Pulmonary artery endothelial cell (primary cell): ENCODE results near the gene TMEM151A. TPM values are rescaled to one million over a fixed set of nuclear protein-coding genes. Genes with fewer than 3 reads are reported as not detected.
A peak's percentile ranks its signal among the peaks of the same experiment; 100 is the strongest.
"Not testable (repeated sequence)": the region's sequence is repeated elsewhere in the genome, so short reads cannot be mapped to it uniquely, and the experiment has no call there.

Experiments used
- DNase-seq: peaks from one replicate; pipeline ENCODE4 v3.0.0-alpha.2; 2011; ENCODE audit warnings: low read depth, low spot score
- total RNA-seq: library from RNA; depleted of rRNA; stranded (reverse); fragments of >200 nt; gene quantifications from 2 replicates; pipeline ENCODE4 v1.2.3, GENCODE V29; 2014

Gene TMEM151A
- total RNA-seq, 1 donor from 2014 or later: not detected

DNA sequence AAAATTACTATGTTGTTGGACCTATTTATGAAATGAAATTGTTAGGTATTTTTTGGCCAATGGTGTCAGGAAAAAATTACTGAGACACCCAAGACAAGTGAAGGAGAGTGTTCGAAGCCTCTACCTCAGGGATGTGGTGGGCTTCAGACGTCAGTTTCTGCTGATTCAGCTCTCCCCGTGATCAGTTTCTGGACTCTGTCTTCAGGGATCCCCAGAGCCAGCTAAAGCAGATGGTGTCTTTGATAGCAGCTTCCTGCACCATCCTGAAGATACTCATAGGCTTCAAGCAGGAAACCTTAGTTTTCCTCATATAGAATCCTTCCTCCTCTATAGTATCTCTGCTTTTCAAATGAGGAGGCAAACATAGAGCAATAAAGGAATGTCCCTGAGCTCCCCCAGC, 17.8 kb downstream of the TMEM151A start:
- no peak for DNase-seq

DNA sequence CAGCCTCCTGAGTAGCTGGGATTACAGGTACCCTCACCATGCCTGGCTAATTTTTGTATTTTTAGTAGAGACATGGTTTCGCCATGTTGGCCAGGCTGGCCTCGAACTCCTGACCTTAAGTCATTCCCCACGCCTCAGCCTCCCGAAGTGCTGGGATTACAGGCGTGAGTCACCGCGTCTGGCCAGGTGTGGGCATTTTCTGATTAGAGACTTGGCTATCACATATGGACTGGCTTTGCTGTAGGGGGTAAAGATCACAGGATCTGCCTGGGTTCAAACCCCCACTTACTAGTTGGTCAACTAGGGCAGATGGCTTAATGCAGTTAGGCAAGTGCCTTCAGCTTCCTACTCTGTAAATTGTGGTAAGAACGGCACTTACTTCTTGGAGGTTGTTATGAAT, 18.6 kb downstream of the TMEM151A start:
- DNase-seq: no peak

DNA sequence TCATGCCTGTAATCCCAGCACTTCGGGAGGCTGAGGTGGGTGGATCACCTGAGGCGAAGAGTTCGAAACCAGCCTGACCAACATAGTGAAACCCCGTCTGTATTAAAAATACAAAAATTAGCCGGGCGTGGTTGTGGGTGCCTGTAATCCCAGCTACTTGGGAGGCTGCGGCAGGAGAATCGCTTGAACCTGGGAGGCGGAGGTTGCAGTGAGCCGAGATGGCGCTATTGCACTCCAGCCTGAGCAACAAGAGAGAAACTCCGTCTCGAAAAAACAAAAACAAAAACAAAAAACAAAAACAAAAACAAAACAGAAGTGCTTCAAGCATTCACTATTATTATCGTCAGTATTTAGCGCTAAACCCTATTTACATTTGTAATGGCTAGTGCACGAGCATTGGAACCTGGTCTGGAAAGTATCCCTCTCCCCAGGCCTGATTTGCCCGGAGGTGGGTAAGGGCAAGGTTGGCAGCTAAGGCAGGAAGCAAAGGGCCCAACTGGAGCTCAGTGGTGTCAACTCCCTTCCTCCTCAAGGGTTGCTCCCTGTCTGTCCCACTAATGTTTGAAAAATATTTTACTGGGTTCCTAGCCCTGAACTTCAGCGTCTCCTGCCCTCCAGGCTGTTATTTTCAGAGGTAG, 19.2 kb downstream of the TMEM151A start:
- DNase-seq: not testable (repeated sequence)

DNA sequence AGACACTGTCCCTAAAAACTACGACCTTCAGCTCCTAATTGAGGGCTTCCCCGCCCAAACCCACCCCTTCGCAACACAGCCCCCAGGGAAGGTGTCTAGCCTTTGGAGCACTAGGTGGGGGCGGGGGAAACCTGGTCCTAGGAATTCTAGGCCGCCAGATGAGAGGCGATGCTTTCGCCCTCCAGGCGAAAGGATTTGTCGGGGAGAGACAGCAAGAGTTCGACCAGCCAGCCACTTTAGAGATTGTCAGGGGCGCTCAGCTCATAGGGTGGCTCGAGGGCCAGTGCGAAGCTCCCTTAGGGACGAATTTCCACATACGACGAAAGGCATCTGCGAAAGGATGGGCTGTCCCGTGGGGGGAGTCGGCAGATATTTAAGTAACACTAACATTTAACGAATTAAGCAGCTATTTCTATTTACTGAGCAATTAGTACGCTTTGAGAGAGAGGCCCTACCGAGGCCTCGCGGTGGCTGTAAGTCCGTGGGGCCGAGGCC, 19.8 kb downstream of the TMEM151A start:
- no peak for DNase-seq

DNA sequence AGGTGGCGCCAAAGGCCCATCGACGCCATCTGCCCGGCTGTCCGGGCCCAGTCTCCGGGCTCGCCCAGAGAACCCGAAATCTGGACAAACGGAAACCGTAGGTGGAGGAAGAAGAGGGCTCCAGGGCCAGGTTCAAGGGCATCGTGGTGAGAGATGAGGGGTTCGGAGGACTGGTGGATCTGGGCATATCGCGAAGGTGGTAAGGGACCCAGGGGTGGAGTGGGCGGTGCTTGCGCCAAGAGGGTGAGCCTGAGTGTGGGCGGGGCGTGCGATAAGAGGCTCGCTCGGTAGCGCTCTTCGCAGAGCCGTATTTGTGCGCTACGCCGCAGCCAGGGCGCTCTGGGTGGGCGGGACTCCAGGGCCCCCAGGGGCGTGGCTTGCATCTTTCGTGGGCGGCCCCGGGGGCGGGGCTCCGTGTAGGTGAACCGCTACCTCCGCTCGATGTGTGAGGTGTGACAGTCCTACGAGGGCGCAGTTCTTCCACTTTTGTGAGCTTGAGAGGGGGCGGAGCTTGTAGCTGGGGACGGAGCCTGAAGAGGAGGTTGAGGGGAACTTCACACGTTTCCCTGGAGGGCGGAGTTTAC, 20.4 kb downstream of the TMEM151A start:
- peak; percentile 71 for DNase-seq

DNA sequence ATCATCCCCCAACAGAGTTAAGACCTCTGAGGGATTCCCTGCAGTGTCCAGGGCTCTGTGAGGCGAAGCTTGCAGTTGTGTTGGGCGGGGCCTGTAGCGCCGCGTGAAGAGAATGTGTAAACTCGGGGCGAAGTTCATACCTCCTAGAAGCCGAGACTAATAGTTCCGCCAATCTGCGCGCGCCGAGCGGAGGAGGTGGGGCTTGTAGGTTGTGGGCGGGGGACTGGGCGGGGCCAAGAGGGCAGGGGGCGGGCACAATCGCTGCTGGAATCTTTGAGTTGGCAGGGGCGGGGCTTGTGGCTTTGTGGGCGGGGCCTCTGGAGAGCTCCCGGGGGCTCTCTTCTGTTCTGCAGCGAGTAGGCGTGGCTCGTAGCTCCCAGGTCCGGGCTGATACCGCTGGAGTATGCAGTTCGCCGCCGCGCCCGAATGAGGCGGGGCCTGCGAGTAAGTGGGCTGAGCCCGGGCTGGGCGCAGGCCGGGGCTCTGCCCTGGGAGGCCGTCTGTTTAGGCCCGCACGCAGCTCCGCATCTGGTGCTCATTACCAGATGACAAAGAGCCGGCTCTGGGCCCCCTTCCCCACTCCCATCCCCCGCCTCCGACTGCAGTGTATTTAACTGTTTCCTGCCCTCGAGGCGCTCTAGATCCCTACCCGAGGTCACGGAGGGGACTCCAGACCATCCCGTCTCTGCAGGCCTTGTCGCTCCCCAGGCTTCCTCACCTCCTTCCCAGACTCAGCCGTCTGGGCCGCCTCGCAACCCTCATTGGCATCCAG, 21.0 kb downstream of the TMEM151A start:
- DNase-seq: peak; percentile 81

DNA sequence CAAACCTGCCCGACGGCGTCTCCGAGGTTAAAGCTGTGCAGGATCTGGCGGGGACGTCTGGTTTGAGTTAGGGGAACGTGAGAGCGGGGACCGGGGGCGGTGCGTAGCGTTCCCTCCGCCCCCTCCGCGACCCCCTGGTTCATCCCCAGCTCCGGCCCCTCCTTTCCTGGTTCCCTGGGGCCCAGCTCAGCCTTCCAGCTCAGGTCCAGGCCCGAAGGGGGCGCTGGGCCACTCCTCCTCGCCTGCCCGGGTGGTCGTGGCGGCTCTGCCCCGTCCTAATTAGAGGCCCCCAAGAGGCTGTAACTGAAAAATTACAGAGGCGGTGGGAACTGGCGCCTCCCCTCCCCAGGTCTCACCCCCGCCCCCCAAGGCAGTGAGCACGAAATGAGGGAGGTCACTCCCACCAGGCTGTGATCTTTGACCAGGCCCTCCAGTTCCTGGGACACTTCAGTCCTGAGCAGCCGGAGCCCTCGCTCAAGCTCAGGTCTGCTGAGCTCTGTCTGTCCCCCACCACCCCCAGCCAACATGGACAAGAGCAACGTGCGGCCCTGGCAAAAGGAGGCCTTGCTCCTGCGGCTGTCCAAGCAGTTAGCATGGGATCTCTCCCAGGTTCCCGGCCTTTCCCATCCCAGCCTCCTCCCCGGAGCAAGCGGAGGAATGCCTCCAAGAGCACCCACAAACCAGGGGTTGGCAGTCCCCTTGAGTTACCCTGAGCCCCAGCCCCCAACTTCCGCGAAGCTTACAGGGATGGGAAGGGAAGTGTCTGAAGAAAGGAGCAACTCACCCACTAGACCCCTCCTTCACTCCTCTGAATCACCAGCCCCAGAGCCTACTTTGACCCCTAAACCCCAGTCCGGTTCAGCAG, 21.9 kb downstream of the TMEM151A start:
- DNase-seq: no peak

DNA sequence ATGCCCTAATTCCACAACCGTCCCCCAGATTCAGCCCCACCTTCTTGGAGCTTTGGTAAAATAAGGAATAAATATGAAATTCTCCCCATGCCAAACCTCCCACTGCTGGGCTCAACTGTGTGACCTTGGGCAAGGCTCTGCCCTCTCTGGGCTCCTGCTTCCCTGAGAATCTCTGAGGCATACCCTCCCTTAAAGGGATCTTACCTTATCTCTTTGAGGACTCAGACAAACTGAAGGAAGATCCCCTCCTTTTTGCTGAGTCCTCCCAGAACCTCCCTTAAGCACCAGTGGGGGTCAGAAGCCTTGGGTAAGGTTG, 22.4 kb downstream of the TMEM151A start:
- DNase-seq: no peak

DNA sequence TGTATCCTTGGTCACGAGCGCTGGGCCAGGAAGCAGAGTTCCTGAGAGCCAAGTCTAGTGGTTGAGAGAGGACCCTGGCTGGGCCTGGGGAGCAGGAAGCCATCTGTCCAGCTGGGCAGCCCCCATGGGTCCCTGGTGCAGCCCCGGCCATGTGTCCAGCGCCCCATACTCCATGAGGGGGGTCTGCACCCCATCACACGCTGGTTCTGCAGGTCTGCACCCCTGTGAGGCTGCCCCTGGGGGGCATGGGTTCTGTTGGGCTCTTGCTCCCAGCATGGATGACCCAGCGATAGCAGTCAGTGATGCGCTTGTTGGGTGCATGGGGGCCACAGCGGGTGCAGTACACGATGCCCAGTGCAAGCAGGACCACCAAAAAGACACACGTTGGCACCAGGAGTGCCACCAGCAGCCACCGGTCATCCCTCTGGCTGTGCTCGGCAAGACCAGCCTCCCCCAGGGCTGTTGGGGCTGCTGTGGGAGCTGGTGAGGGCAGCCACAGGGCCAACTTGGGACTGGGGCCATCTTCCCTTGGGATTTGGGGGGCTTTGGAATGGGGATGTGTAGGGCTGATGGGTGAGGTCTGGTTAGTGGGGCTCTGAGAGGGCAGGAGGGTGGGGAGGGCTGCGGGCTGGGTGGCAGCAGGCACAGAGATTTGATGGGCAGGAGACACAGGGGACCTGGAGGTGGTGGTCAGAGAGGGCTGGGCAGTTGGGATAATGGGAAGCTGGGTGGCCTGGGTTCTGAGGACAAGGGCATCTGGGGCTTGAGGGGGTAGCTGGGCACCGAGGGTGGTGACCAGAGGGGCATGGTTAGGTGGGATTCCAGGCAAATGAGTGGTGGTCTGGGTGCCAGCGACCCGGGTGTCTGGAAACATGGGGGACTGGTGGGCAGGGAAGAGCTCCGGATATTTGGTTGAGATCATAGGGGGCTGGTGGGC, 23.1 kb downstream of the TMEM151A start:
- DNase-seq: no peak

DNA sequence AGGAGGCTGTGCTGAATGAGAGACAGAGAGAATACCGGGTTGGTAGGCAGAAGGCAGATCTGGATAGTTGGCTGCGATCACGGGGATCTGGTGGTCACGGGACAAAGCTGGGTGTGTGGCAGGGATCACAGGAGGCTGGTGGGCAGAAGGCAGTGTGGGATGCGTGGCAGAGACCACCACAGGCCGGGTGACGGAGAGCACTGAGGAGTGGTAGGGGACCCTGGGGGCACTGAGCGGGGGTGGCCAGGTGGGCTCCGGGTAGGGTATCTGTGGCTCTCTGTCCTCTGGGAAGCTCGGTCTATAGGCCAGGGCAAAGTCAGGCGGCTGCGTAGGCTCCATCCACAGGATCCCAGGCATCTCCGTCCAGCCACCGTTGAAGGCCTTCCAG, 23.8 kb downstream of the TMEM151A start:
- DNase-seq: no peak

DNA sequence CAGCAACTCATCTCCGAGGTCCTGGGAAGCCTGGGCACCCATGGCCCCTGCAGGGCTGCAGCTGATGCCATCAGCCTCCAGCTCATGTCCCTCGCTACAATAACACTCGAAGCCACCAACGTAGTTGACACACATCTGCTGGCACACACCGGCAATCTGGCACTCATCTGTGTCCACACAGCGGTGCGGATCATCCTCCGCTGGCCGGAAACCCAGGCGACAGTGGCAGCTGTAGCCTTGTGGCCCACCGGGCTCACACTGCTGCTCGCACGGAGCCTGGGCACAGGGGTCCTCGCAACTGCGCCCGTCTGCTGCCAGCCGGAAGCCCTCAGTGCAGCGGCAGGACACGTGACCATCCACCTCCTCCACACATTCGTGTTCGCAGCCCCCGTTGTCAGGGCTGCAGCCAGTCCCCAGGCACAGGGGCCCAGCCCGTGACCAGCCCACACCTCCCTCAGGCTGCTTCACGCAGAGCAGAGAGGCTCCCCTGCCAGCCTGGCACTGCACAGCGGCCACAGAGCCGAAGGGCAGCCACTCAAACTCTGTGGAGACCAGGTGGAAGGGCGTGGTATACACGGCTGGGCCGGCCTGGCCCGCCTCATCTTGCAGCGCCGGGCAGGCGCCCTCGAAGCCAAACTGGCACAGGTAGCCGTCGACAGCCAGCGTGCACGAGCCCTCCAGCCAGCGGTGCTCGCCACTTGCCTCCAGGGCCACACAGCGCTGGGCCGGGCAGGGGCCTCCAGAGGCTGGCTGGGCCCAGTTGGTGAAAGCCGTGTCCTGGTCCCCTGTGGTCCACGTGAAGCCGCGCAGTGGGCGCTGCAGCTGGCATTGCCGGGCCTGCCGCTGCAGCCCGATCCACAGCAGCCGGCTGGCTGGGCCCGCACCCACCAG, 24.5 kb downstream of the TMEM151A start:
- DNase-seq: no peak

DNA sequence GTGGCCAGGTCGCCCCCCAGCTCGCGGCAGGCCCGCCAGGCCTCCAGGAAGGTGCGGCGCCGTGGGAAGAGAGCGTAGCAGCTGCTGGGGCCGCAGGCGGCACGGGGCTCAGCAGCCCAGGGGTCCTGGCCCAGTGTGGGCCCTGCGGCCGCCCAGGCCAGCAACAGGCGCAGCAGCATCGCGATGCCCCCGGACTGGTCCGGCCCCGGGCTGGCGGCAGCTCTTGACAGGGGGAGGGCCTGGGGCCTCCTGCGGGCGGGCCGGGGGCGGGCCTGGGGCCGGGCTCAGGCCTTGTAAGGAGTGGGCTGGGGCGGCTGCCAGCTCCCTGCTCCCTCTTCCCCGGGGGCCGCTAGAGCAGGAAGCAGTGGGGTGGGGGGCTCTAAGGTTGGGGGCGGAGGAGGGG, 25.2 kb downstream of the TMEM151A start, which contains the start of gene CD248:
TSS of gene CD248 (minus strand) at position 196 of the 403 bp plus-strand sequence. CDS start at position 179, 17 bp downstream.
- DNase-seq: no peak

DNA sequence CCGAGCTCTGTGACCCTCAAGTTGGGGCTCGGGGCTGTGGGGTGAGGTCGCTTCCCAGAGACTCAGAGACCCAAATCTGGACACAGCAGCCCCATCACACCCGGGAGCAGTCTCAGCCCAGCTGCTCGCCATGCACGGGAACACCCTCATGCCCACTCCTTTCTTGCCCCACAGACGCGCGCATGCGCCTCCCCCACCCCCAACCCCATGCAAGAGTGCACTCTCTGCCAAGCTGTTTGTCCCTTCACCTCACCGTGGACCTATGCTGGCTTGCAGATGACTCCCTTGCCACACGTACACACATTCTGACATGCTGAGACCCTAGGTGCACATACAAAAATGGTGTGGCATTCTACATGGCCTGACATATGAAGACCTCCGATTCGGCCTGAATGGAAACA, 25.6 kb downstream of the TMEM151A start:
- DNase-seq: no peak

DNA sequence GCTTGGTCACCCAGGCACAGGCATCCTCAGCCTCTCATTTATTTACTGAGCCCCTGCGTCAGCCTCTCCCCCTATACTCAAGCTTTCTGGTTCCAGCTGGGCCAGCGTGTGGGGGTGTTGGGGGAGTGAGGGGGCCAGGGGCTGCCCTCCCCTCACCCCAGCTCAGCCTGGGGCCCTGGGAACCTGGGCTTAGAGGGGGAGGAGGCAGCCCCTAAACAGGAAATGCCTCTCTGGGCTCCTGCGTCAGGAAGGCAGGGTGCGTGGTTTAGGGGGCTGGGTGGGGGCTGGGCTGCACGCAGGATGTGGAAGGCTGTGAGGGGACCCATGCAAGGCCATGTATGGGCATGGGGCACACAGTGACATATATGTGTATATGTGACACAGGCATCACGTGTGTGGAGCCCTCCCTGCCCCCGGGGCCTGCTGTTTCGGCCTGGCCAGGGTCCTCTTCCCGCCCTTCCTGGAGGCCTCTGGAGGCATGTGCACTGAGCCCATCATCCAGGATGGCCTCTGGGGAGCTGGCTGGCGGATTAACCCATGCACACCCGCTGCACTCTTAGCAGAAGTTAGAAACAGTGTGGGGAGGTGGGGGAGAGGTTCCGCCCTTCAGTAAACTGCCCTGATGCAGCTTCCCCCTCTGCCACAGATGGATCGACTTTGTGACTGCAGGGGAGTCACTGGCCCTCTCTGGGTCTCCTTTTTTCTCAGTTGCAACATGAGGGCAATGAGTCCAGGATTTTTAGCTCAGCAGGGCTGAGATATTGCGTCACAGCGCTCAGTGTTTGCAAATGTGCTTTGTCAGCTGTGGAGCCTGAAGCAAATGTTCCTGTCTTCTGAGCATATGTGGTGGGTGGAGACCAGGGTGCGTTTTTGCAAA, 26.3 kb downstream of the TMEM151A start:
- DNase-seq: no peak

DNA sequence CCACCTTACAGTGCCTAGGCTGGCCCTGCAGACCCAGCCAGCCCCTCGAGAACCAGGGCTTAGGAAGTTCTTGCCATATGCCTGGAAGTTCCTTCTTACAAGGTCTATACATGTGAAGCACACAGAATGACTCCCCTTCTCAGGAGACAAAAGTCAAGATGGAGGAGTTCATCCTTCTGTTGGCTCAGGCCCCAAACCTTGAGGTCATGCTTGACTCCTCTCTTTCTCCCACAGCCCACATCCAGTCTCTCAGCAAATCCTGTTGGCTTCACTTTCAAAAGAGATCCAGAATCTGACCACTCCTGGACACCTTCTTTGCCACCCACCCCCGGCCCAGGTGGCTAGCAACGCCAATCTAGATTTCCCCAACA, 26.9 kb downstream of the TMEM151A start:
- no peak for DNase-seq

DNA sequence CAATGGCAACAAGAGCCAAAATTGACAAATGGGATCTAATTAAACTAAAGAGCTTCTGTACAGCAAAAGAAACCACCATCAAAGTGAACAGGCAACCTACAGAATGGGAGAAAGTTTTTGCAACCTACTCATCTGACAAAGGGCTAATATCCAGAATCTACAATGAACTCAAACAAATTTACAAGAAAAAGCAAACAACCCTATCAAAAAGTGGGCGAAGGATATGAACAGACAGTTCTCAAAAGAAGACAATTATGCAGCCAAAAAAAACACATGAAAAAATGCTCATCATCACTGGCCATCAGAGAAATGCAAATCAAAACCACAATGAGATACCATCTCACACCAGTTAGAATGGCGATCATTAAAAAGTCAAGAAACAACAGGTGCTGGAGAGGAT, 28.6 kb downstream of the TMEM151A start:
- not testable (repeated sequence) for DNase-seq

DNA sequence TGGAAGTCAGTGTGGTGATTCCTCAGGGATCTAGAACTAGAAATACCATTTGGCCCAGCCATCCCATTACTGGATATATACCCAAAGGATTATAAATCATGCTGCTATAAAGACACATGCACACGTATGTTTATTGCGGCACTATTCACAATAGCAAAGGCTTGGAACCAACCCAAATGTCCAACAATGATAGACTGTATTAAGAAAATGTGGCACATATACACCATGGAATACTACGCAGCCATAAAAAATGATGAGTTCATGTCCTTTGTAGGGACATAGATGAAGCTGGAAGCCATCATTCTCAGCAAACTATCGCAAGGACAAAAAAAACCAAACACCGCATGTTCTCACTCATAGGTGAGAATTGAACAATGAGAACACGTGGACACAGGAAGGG, 29.1 kb downstream of the TMEM151A start:
- DNase-seq: not testable (repeated sequence)

DNA sequence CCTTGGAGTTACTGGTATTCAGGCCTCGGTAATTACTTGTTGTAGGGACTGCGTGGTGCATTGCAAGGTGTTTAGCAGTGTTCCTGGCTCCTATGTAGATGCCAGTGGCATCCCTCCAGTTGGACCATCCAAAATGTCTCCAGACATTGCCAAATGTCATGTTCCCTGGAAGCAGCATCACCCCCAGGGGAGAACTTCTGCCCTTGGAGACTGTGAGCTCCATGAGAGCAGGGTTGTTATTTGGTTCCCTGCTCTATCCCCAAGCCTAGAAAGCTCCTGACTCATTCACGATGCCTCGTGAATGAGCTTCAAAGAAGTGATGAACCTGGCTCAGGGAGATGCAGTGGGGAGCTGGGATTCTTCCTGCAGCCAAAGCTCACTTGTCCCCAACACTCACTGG, 29.9 kb downstream of the TMEM151A start:
- DNase-seq: no peak
